AG10803 (cell line): Measurements from ENCODE around the gene PXK.
"Not testable (repeated sequence)": the region's sequence is repeated elsewhere in the genome, so short reads cannot be mapped to it uniquely, and the experiment has no call there.

Experiments
- DNase-seq: peaks from one replicate; pipeline ENCODE4 v3.0.0; 2010; ENCODE audit warnings: low read depth
- H3K4me3 ChIP-seq: 2 replicates; pipeline ENCODE4 v1.5.1; 2011; ENCODE audit warnings: mild to moderate bottlenecking, low read length, control low read depth
- CTCF ChIP-seq: conservative IDR thresholded peaks from 2 replicates; pipeline ENCODE4 v1.5.1; 2011; ENCODE audit warnings: mild to moderate bottlenecking, low read length, control low read depth, inconsistent platforms

PXK gene

GRCh38 chr3:58429657-58430056, 97.0 kb downstream of the PXK start:
- peak; percentile 65 for DNase-seq
- TF ChIP-seq CTCF, result no peak
- no peak overlapping the region for H3K4me3 ChIP-seq

- TF ChIP-seq CTCF, result no peak
- peak overlapping the region; percentile 90 for H3K4me3 ChIP-seq
- no peak for DNase-seq
Measured at GRCh38 chr3:58432905-58433304, 100.2 kb downstream of the PXK start.

DNA sequence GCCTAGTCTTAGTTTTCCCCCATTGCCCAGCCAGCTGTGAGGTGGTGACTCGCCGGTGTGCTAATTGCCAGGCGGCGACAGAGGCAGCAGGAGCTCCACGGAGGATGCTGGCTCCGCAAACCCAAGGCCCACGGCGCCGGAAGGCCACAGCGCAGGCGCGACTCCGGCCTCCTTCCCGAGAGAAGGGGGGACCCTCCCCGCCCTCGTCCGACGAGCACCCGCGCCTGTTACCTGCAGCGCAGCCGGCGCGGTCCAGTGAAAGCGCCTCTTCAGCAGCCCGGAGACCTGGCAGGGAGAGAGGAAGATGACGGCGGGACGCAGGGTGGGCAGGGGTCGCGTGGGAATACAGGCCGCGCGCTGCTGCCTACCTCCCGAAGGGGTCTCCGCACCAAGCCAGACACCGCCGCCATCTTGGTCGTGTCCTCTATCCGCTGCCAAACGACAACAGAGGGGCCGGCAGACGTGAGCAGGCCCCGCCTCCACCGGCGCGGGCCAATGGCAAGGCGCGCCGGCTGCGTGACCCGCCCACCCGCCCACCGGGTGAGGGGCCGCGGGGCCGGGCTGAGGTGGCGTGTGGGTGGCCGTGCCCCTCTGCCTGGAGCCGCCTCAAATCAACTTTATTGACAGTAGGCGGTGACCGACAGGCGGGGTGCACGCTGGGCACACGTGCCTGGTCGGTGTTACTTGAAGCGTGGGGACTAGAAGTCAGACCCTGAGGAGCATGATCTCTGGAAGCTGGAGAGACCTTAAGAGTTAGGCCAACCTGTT, 100.9 kb downstream of the PXK start, which contains the start of gene PDHB:
Gene PDHB, minus strand, starts transcription at position 433 of the 768 bp plus-strand sequence. Its CDS starts 23 bp downstream, at position 410.
- DNase-seq, result peak; percentile 87
- no peak for TF ChIP-seq CTCF

GRCh38 chr3:58434168-58434504, 101.4 kb downstream of the PXK start:
- no peak for TF ChIP-seq CTCF
- peak overlapping the region; percentile 43 for H3K4me3 ChIP-seq
- no peak for DNase-seq

More for the DNA sequence above, 100.9 kb downstream of the PXK start, which contains the start of gene PDHB:
- peak within 1 kb of the TSS; percentile 90 for H3K4me3 ChIP-seq

DNA sequence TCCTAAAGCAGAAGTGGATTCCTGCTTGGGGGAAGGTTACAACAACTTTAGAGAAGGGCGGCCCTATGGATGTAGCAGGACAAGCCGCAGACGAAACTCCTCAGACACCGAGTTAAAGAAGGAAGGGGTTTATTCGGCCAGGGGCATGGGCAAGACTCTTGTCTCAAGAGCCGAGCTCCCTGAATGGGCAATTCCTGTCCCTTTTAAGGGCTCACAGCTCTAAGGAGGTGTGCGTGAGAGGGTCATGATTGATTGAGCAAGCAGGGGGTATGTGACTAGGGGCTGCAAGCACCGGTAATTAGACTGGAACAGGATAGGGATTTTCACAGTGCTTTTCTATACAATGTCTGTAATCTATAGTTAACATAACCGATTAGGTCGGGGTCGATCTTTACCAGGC, 101.8 kb downstream of the PXK start:
- no peak for TF ChIP-seq CTCF
- DNase-seq, result no peak
- no peak overlapping the region for H3K4me3 ChIP-seq

GRCh38 chr3:58434990-58435389, 102.3 kb downstream of the PXK start:
- H3K4me3 ChIP-seq, result no peak overlapping the region
- peak; percentile 92 for DNase-seq
- no peak for TF ChIP-seq CTCF

GRCh38 chr3:58437276-58437675, 104.6 kb downstream of the PXK start:
- not testable (repeated sequence) for DNase-seq, H3K4me3 ChIP-seq

- not testable (repeated sequence) for H3K4me3 ChIP-seq, DNase-seq
Measured at GRCh38 chr3:58440996-58441355, 108.3 kb downstream of the PXK start.
